SK-N-SH (cell line): Measurements from ENCODE around the gene RBBP5. TPM values are rescaled to one million over a fixed set of nuclear protein-coding genes. Genes with fewer than 3 reads are reported as not detected.

Experiments used
- CTCF ChIA-PET: fragments of 300-600, 350-600 bp; formaldehyde crosslinking; extraction: SDS; loops from one replicate; lab custom pipeline; 2021; lab: Yijun Ruan, JAX
- POLR2A ChIA-PET: fragments of 350-600 bp; sonication (Branson Sonifier 250); formaldehyde crosslinking; extraction: SDS; loops from one replicate; lab custom pipeline; 2020; ENCODE audit warnings: antibody characterized with exemption, inconsistent platforms; lab: Yijun Ruan, JAX
- DNase-seq: peaks from one replicate; pipeline ENCODE4 v3.0.0; 2012
- H2AFZ ChIP-seq: fragments of 200-600 bp; sonication (generic); 2 replicates; pipeline ENCODE4 v1.8.1; 2016; ENCODE audit warnings: antibody characterized with exemption, mild to moderate bottlenecking, low read depth
- H3F3A ChIP-seq: fragments of 200-600 bp; sonication (generic); replicated peaks from 2 replicates; pipeline ENCODE3; 2016; ENCODE audit warnings: antibody characterized with exemption, mild to moderate bottlenecking; ENCODE audit not compliant: insufficient read depth
- H3K27ac ChIP-seq, 2 experiments: fragments of 200-500 bp in 1 of 2; fragments of 200-600 bp in 1 of 2; sonication (Bioruptor generic) in 1 of 2; sonication (generic), shearing (Covaris generic) in 1 of 2; 2 replicates each; pipeline versions ENCODE4 v1.5.1 to v1.6.1; 2014 to 2016; ENCODE audit warnings: low read depth in 2 of 2, inconsistent platforms in 1 of 2, low read length in 1 of 2, mild to moderate bottlenecking in 1 of 2, mixed read lengths in 1 of 2
- H3K27me3 ChIP-seq: fragments of 200-600 bp; sonication (generic), shearing (Covaris generic); 2 replicates; pipeline ENCODE4 v1.6.1; 2016; ENCODE audit warnings: mixed run types; ENCODE audit not compliant: insufficient read depth
- H3K36me3 ChIP-seq, 2 experiments: fragments of 200-500 bp in 1 of 2; fragments of 200-600 bp in 1 of 2; sonication (Bioruptor generic) in 1 of 2; sonication (generic) in 1 of 2; replicated peaks in 1 of 2; 2 replicates each; pipeline versions ENCODE3 to v1.5.1; 2014 to 2016; ENCODE audit warnings: low read length in 1 of 2, mild to moderate bottlenecking in 1 of 2; ENCODE audit not compliant: insufficient read depth in 2 of 2, control insufficient read depth in 1 of 2
- H3K4me1 ChIP-seq, 2 experiments: fragments of 200-500 bp in 1 of 2; fragments of 200-600 bp in 1 of 2; sonication (Bioruptor generic) in 1 of 2; sonication (generic), shearing (Covaris generic) in 1 of 2; 2 replicates each; pipeline versions ENCODE4 v1.5.1 to v1.6.1; 2014 to 2016; ENCODE audit warnings: low read depth in 1 of 2, low read length in 1 of 2, mixed run types in 1 of 2; ENCODE audit not compliant: insufficient read depth in 2 of 2, control insufficient read depth in 1 of 2
- H3K4me2 ChIP-seq: fragments of 200-600 bp; sonication (generic), shearing (Covaris generic); 2 replicates; pipeline ENCODE4 v1.6.1; 2017; ENCODE audit warnings: mixed run types
- H3K4me3 ChIP-seq, 2 experiments: fragments of 200-500 bp in 1 of 2; fragments of 200-600 bp in 1 of 2; sonication (Bioruptor generic) in 1 of 2; sonication (generic), shearing (Covaris generic) in 1 of 2; 2 replicates each; pipeline versions ENCODE4 v1.5.1 to v1.8.1; 2014 to 2016; ENCODE audit warnings: low read depth in 2 of 2, inconsistent platforms in 1 of 2, low read length in 1 of 2, mild to moderate bottlenecking in 1 of 2, mixed read lengths in 1 of 2, moderate library complexity in 1 of 2
- H3K79me2 ChIP-seq: fragments of 200-600 bp; sonication (generic); 2 replicates; pipeline ENCODE4 v1.8.1; 2017; ENCODE audit warnings: mild to moderate bottlenecking; ENCODE audit not compliant: insufficient read depth
- H3K9ac ChIP-seq: fragments of 200-600 bp; sonication (generic); 2 replicates; pipeline ENCODE4 v1.6.1; 2017; ENCODE audit warnings: mixed run types
- H3K9me2 ChIP-seq: fragments of 200-600 bp; sonication (generic); 2 replicates; pipeline ENCODE4 v1.6.1; 2017; ENCODE audit warnings: mixed run types
- H3K9me3 ChIP-seq: fragments of 200-600 bp; sonication (generic); 2 replicates; pipeline ENCODE4 v1.6.1; 2017; ENCODE audit warnings: mixed run types, mild to moderate bottlenecking, moderate library complexity
- H4K20me1 ChIP-seq: fragments of 200-600 bp; sonication (generic); 2 replicates; pipeline ENCODE4 v1.6.1; 2017; ENCODE audit warnings: mild to moderate bottlenecking, mixed run types; ENCODE audit not compliant: insufficient read depth
- CTCF ChIP-seq: fragments of 200-600 bp; sonication (generic); IDR thresholded peaks from 2 replicates; pipeline ENCODE4 v1.6.1; 2017; ENCODE audit warnings: antibody characterized with exemption, mild to moderate bottlenecking, moderate library complexity
- ELF1 ChIP-seq: IDR thresholded peaks from 2 replicates; pipeline ENCODE4 v1.4.0; 2012
- EP300 ChIP-seq, 2 experiments: IDR thresholded peaks; 2 replicates each; pipeline versions ENCODE4 v1.4.0 to v1.6.1; 2012; ENCODE audit warnings: borderline replicate concordance in 1 of 2, low read depth in 1 of 2, low read length in 1 of 2
- EZH2phosphoT487 ChIP-seq: fragments of 200-600 bp; sonication (generic); IDR thresholded peaks from 2 replicates; pipeline ENCODE4 v1.6.1; 2017; ENCODE audit warnings: low read depth, mixed run types, mild to moderate bottlenecking, antibody characterized with exemption, moderate library complexity, borderline replicate concordance
- FOSL2 ChIP-seq: IDR thresholded peaks from 2 replicates; pipeline ENCODE4 v1.4.0; 2012; ENCODE audit warnings: low read depth, mild to moderate bottlenecking, moderate library complexity, borderline replicate concordance
- FOXJ3 ChIP-seq: sonication (generic); formaldehyde crosslinking; IDR thresholded peaks from 2 replicates; pipeline ENCODE4 v1.5.1; 2020; ENCODE audit warnings: mild to moderate bottlenecking, missing genetic modification reagents
- FOXM1 ChIP-seq: IDR thresholded peaks from 2 replicates; pipeline ENCODE4 v1.4.0; 2012; ENCODE audit warnings: low read depth, mild to moderate bottlenecking
- GABPA ChIP-seq: IDR thresholded peaks from 2 replicates; pipeline ENCODE4 v1.4.0; 2012; ENCODE audit warnings: low read depth, mild to moderate bottlenecking
- IRF3 ChIP-seq: fragments of 150-350 bp; IDR thresholded peaks from 2 replicates; pipeline ENCODE4 v1.6.1; 2016; ENCODE audit warnings: mild to moderate bottlenecking, low read depth, low read length
- JUND ChIP-seq: IDR thresholded peaks from 2 replicates; pipeline ENCODE4 v1.4.0; 2012
- MXI1 ChIP-seq: IDR thresholded peaks from 2 replicates; pipeline ENCODE4 v1.6.1; 2012; ENCODE audit warnings: mild to moderate bottlenecking, low read depth, low read length, improper control_type of control experiment
- NFIC ChIP-seq: IDR thresholded peaks from 2 replicates; pipeline ENCODE4 v1.4.0; 2012; ENCODE audit warnings: borderline replicate concordance
- NRF1 ChIP-seq: IDR thresholded peaks from 2 replicates; pipeline ENCODE4 v1.6.1; 2012; ENCODE audit warnings: low read depth, mild to moderate bottlenecking, low read length
- POLR2AphosphoS5 ChIP-seq: IDR thresholded peaks from 2 replicates; pipeline ENCODE4 v1.6.1; 2012; ENCODE audit warnings: low read depth, low read length
- RAD21 ChIP-seq: IDR thresholded peaks from 2 replicates; pipeline ENCODE4 v1.6.1; 2012; ENCODE audit warnings: mild to moderate bottlenecking, low read length
- REST ChIP-seq: IDR thresholded peaks from 2 replicates; pipeline ENCODE4 v1.6.1; 2012; ENCODE audit warnings: mild to moderate bottlenecking, low read depth, low read length, moderate library complexity
- RXRA ChIP-seq: IDR thresholded peaks from 2 replicates; pipeline ENCODE4 v1.4.0; 2012; ENCODE audit warnings: low read depth, mild to moderate bottlenecking, borderline replicate concordance
- TAF1 ChIP-seq: IDR thresholded peaks from 2 replicates; pipeline ENCODE4 v1.6.1; 2012; ENCODE audit warnings: low read depth, mild to moderate bottlenecking, low read length, moderate library complexity, borderline replicate concordance
- TCF12 ChIP-seq: IDR thresholded peaks from 2 replicates; pipeline ENCODE4 v1.4.0; 2012
- TEAD4 ChIP-seq: IDR thresholded peaks from 2 replicates; pipeline ENCODE4 v1.4.0; 2012; ENCODE audit warnings: mild to moderate bottlenecking, borderline replicate concordance; ENCODE audit not compliant: insufficient read depth
- YY1 ChIP-seq: IDR thresholded peaks from 2 replicates; pipeline ENCODE4 v1.4.0; 2012; ENCODE audit warnings: low read depth, mild to moderate bottlenecking
- WGBS: methylation state at CpG from one replicate; pipeline ENCODE4 v1.1.6; 2017; ENCODE audit warnings: low lambda C conversion rate; 5-methylcytosine and 5-hydroxymethylcytosine counted together
- polyA plus RNA-seq, 3 experiments: library from polyadenylated mRNA; depleted of rRNA; stranded (reverse); fragments of >200 nt; gene quantifications; 2 replicates each; pipeline ENCODE4 v1.2.3, GENCODE V29; 2012

RBBP5 gene
- polyA plus RNA-seq, 1 of the 3 experiments (the other 2 are of a cell fraction): 5.7 TPM

- Histone ChIP-seq H3K4me1 (no peaks in the 10 kb centered on the region), H3F3A (no peaks in the 10 kb centered on the region), H3K4me2 (no peak overlapping the region), H3K27ac (no peak overlapping the region), H3K27me3 (no peaks in the 10 kb centered on the region), H3K4me3 (no peak overlapping the region), H3K9me2 (no peaks in the 10 kb centered on the region), H3K36me3 (no peaks in the 10 kb centered on the region), H3K79me2 (no peaks in the 10 kb centered on the region), H4K20me1 (no peaks in the 10 kb centered on the region), H2AFZ (no peak overlapping the region), H3K9ac (no peak overlapping the region)
- WGBS: 88% methylated on average over 28 of the region's 42 CpGs
- ChIA-PET POLR2A (no interaction called here), CTCF (interaction anchor here (0.9 to 6.9 kb wide), 7 partner anchors 8 to 262 kb away, joined by 3 to 55 read pairs (median 4); no protein-coding TSS in a partner anchor)
- peak; percentile 9 for DNase-seq
- TF ChIP-seq EZH2phosphoT487: no peak
- TF ChIP-seq POLR2AphosphoS5: no peak
- TF ChIP-seq NRF1: no peak
- TF ChIP-seq TEAD4: no peak
- TF ChIP-seq FOXM1: no peak
- TF ChIP-seq YY1: no peak
- TF ChIP-seq JUND: no peak
- TF ChIP-seq RAD21: no peak
- TF ChIP-seq MXI1: no peak
- TF ChIP-seq, all 33 proteins: peak for 0
- no peaks in the 10 kb centered on the region for H3K9me3 ChIP-seq
Measured at GRCh38 chr1:205069371-205070125, 52.2 kb downstream of the RBBP5 start.

- ChIA-PET POLR2A (no interaction called here), CTCF (interaction anchor here (1.3 to 6.9 kb wide), 6 partner anchors 9 to 261 kb away, joined by 3 to 55 read pairs (median 4); no protein-coding TSS in a partner anchor)
- DNase-seq: no peak
- H3K4me1 ChIP-seq: no peaks in the 10 kb centered on the region
- H3K27ac ChIP-seq: no peak overlapping the region
- no peak overlapping the region for H3K4me2 ChIP-seq
- H4K20me1 ChIP-seq: no peaks in the 10 kb centered on the region
- no peak overlapping the region for H3K9ac ChIP-seq
- no peaks in the 10 kb centered on the region for H3K9me3 ChIP-seq
- no peak overlapping the region for H2AFZ ChIP-seq
- H3K79me2 ChIP-seq: no peaks in the 10 kb centered on the region
- WGBS: 26% methylated on average over 2 of the region's 2 CpGs
- H3K4me3 ChIP-seq: no peak overlapping the region
- no peaks in the 10 kb centered on the region for H3F3A ChIP-seq
- H3K9me2 ChIP-seq: no peaks in the 10 kb centered on the region
- no peaks in the 10 kb centered on the region for H3K27me3 ChIP-seq
- no peaks in the 10 kb centered on the region for H3K36me3 ChIP-seq
- no peak for TF ChIP-seq IRF3
- TF ChIP-seq RXRA: no peak
- no peak for TF ChIP-seq TCF12
- no peak for TF ChIP-seq ELF1
- TF ChIP-seq CTCF: no peak
- no peak for TF ChIP-seq REST
- TF ChIP-seq YY1: no peak
- no peak for TF ChIP-seq TEAD4
- no peak for TF ChIP-seq TAF1
- no peak for TF ChIP-seq EZH2phosphoT487
- TF ChIP-seq FOXJ3 (CRISPR knock-in tag): no peak
- TF ChIP-seq FOSL2: no peak
- TF ChIP-seq GABPA: no peak
- no peak for TF ChIP-seq NFIC
- TF ChIP-seq EP300 (IDR thresholded peaks at IDR 0.05; ENCODE audit: borderline replicate concordance in 1 of 2, low read depth in 1 of 2, low read length in 1 of 2): no peak
Measured at GRCh38 chr1:205068457-205069040, 53.2 kb downstream of the RBBP5 start.
